HG02759 (cell line): ENCODE results near the gene ZNF683.
"Not testable (repeated sequence)": the region's sequence is repeated elsewhere in the genome, so short reads cannot be mapped to it uniquely, and the experiment has no call there.

ENCODE experiments used
- ATAC-seq: cut with Tn5 transposase; IDR thresholded peaks from one replicate; pipeline ENCODE4 v1.9.1; 2021; ENCODE audit warnings: mild to moderate bottlenecking, moderate library complexity; ENCODE audit not compliant: unreplicated experiment

Gene ZNF683

DNA sequence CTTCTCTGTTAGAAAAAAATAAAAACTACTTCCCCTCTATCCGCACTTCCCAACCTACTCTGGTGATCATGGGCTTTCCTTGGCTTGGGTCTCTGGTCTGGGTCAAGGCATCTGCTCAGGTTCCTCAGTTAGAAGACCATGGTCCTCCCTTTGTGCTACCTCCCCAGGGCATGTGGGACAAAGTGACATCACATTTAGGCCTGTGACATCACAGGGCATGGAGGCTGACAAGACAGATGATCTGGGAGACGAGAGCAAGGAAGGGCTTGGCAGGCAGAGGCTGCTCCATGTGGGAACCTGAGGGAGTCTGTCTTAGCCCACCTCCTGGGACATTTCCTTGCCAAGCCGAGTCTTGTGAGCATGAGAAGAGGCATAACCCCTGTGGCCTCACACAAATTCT is at the start of gene ZNF683:
ZNF683 (minus strand) TSS at position 140 of the 400 bp plus-strand sequence. CDS start 4,179 bp downstream, outside the sequence.
- not testable (repeated sequence) for ATAC-seq

DNA sequence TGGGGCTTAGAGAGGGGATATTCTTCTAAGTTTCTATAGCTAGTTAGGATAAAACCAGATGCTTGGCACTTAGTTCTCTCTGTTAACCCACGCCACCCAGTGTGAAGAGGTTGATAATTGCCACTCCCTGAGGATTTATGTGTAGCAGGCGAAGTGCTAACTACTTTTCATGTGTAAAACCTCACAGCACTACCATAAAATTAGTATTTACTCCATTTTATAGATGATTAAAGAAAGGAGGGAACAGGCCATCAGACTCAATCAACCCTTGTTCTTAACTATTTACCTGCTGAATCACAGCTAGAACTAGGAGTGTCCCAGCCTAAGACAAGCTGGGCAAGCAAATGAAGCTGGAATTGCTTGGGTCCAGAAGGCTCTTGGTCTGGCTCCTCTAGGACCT is 46.9 kb upstream of the ZNF683 start:
- no peak for ATAC-seq

- no peak for ATAC-seq
These were observed 46.4 kb upstream of the ZNF683 start for GRCh38 chr1:26418865-26419349.

DNA sequence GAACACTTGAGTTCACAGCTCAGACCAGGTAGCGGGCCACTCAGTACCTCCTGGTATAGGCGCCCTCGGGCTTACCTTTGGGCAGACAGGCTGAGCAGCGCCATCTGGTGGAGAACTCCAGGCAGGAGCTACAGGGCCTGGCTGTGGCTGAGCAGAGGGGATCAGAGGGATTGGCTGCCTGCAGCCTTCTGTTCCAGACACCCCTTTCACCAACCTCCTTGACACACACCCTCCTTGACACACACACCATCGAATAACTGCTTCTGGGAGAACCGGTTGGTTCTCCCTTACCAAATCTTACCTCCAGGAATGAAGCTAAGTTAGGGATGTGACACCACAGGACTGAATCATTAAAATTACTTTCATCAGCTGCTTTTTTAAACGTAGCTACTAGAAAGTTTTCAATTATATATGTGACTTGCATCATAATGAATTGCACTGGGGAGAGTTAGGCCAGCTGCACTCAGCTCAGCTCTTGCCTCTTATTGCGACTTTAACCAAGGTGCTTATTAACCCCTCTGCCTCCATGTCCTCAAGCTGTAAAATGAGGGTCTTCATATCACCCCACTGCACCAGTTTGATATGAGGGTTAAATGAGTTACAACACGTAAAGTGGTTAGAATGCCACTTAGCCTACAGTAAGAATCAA is 44.7 kb upstream of the ZNF683 start:
- peak; percentile 69 for ATAC-seq

GRCh38 chr1:26413031-26413430 is 40.5 kb upstream of the ZNF683 start:
- no peak for ATAC-seq

DNA sequence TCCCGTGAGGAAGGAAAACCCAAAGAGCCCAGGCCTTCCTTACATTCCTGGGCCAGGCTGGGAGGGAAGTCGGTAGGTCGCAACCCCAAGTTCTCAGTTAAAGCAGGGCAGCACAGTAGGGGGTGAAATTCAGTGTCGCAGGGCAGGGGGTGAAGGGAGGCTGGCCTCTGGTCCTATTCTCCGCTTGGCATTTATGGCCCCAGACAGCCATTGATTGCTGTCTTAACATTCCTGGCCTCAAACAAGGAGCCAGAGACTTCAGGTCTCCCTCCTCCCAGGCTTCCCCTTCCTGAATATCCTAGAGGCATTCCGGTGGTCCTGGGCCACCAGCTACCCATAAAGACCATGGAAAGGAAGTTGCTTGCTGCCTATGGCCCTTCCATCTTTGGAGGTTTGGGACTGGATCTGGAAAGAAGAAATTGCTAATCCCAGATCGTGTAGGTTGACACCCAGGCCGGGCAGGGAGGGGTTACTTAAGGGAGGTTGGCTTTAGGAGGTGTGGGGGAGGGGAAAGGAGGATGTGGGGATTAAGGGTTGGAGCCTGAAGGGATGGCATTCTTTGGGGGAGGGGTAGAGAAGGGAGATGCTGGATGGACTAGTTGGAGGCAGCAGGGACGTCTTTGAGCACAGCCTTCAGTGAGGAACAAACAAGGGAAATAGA is 39.8 kb upstream of the ZNF683 start:
- no peak for ATAC-seq

DNA sequence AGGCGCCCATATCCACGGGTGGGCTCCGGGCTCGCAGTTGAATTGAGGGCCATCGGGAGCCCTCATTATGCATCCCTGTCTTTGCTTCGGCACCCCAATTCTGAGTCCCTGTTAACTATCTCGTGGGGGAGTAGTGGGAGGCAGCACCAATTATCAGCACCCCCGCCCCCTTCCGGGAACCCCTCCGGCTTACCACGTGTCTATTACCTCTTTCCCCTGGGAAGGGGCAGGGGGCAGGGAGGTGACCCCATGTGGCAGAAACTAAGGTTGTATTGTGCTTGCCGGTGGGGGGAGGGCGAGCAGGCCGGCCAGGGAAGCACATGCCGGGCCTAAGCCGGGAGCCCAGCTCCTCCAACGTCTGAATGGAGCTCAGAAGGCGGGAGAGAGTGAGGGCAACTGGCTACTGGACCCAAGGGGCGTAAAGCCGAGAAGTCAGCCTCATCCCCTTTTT is 39.1 kb upstream of the ZNF683 start:
- no peak for ATAC-seq

DNA sequence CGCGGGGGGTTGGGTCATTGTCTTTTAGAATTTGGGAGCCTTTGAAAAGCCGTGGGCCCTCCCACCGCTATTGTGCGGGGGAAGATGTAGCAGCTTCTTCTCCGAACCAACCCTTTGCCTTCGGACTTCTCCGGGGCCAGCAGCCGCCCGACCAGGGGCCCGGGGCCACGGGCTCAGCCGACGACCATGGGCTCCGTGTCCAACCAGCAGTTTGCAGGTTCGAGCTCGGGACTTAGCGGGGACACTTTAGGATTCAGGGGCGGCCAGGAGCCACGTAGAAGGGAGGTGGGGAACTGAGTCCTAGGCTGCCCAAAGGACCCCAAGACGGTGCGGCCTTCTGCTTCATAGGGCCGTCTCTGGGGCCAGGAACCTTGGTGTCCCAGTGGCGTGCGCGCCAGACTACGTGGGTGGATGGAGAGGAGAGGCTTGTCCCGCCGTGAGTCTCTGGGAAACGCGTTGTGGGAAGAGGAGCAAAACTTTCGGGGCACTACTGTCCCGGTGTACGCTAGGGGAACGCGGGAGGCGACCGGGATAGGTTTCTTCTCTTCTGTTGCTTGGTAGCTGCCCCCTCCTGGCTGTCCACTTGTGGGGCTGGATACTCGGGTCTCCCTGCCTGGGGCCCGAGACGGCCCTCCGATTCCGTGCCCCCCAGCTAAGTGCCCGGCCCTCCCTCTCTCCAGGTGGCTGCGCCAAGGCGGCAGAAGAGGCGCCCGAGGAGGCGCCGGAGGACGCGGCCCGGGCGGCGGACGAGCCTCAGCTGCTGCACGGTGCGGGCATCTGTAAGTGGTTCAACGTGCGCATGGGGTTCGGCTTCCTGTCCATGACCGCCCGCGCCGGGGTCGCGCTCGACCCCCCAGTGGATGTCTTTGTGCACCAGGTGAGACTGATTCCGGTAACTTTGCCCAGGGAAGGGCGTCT is 38.4 kb upstream of the ZNF683 start, which contains the start of gene LIN28A:
LIN28A (plus strand) TSS at position 112 of the 918 bp plus-strand sequence; CDS start at position 187, 75 bp downstream.
- ATAC-seq, result no peak

GRCh38 chr1:26409191-26409807 is 36.7 kb upstream of the ZNF683 start:
- no peak for ATAC-seq

GRCh38 chr1:26408604-26409003 is 36.1 kb upstream of the ZNF683 start:
- no peak for ATAC-seq

DNA sequence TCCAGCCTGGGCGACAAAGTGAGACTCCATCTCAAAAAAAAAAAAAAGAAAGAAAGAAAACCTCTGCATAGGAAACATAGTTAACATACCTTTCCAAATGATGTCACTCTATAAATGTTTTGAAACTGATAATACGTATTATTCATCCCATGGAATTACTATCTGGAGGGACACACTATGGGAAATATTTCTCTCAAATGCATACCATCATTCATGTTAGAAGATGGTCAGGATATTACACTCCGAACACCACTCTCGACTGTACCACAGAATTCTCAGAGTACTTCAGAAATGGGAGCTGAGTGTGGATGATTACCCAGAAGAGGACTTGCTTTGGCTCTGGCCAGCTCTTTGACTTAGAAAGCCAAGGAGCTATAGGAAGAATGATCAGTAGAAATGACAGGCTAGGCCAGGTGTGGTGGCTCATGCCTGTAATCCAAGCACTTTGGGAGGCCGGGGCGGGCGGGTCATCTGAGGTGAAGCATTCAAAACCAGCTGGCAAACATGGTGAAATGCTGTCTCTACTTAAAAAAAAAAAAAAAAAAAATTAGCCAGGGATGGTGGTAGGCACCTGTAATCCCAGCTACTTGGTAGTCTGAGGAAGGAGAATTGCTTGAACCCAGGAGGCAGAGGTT is 32.8 kb upstream of the ZNF683 start:
- ATAC-seq, result no peak

DNA sequence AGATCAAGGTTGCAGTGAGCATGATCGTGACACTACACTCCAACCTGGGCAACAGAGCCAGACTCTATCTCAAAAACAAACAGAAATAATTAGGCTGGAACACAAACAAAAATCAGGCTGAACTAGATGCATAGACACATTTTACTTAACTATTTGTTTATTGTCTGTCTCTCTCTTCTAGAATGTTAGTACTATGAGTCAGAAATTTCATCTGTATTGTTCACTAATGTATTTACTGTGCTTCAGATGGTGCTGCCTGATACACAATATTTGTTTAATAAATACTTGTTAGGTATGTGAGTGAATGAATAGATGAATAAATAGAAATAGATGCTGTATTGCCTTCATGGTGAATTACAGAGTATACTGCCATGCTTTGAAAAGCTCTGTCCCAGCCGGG is 32.1 kb upstream of the ZNF683 start:
- ATAC-seq, result no peak

DNA sequence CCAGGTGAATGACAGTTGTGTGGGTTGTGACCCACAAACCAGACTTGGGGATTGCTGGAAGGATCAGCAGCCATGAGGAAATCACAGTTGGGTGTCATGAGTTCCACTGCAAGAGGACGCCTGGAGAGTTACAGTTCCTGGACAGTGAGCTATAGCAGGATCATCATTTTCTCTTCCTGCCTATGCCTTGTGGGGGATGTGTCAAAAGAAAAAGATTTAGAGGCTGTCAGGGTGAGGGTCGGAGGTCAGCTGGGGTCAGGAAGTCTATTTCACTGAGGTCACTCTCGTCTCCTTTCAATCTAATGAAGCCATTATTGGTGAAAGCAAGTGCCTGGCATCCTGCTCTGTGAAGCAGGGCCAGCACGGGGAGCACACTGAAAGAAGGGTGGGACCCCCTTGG is 31.1 kb upstream of the ZNF683 start:
- ATAC-seq, result no peak

GRCh38 chr1:26401891-26402290 is 29.3 kb upstream of the ZNF683 start:
- ATAC-seq, result no peak

GRCh38 chr1:26399034-26399433 is 26.5 kb upstream of the ZNF683 start:
- no peak for ATAC-seq

GRCh38 chr1:26395754-26396153 is 23.2 kb upstream of the ZNF683 start:
- ATAC-seq, result no peak

- no peak for ATAC-seq
These were observed 18.9 kb upstream of the ZNF683 start for GRCh38 chr1:26391450-26391849.

- no peak for ATAC-seq
These were observed 17.2 kb upstream of the ZNF683 start for GRCh38 chr1:26389604-26390247.

- no peak for ATAC-seq
These were observed 16.4 kb upstream of the ZNF683 start for GRCh38 chr1:26388791-26389445.
